Sigmoid colon (tissue), 7 donors: ENCODE data around the gene SLC6A18. TPM values are rescaled to one million over a fixed set of nuclear protein-coding genes. Genes with fewer than 3 reads are reported as not detected.

Experiments
- DNase-seq: peaks from one replicate; pipeline ENCODE4 v3.0.0-alpha.2; 2019
- H3K27ac ChIP-seq, 4 donors: fragments of 200-600 bp; sonication (generic); one replicate each; pipeline ENCODE4 v1.5.1; 2016 to 2019; ENCODE audit warnings: mild to moderate bottlenecking in 1 of 4
- H3K27me3 ChIP-seq, 3 donors: fragments of 200-600 bp; sonication (generic); one replicate each; pipeline ENCODE4 v1.5.1; 2019; ENCODE audit warnings: mild to moderate bottlenecking in 1 of 3
- H3K36me3 ChIP-seq, 4 donors: fragments of 200-600 bp; sonication (generic); one replicate each; pipeline ENCODE4 v1.5.1; 2016 to 2019
- H3K4me1 ChIP-seq, 4 donors: fragments of 200-600 bp; sonication (generic); one replicate each; pipeline ENCODE4 v1.5.1; 2017 to 2019
- H3K4me3 ChIP-seq, 4 donors: fragments of 200-600 bp; sonication (generic); one replicate each; pipeline ENCODE4 v1.5.1; 2017 to 2019; ENCODE audit warnings: mild to moderate bottlenecking in 2 of 4, moderate library complexity in 1 of 4
- H3K9me3 ChIP-seq, 4 donors: fragments of 200-600 bp in 3 of 4; sonication (generic) in 3 of 4; one replicate each; pipeline versions ENCODE4 v1.5.1 to v1.6.1; 2013 to 2019
- CTCF ChIP-seq, 4 experiments: fragments of 450-650 bp in 3 of 4; fragments of 200-600 bp in 1 of 4; IDR thresholded peaks; one replicate each; pipeline ENCODE4 v1.5.1; 2016 to 2019; ENCODE audit warnings: antibody characterized with exemption in 4 of 4, mild to moderate bottlenecking in 3 of 4, moderate library complexity in 2 of 4
- EP300 ChIP-seq, 4 donors: sonication (generic); formaldehyde crosslinking; IDR thresholded peaks; one replicate each; pipeline ENCODE4 v1.6.1; 2017; ENCODE audit warnings: antibody characterized with exemption in 4 of 4
- POLR2A ChIP-seq, 2 donors: fragments of 450-650 bp; IDR thresholded peaks; one replicate each; pipeline ENCODE4 v1.6.1; 2016; ENCODE audit warnings: antibody characterized with exemption in 2 of 2, mild to moderate bottlenecking in 2 of 2, moderate library complexity in 2 of 2
- POLR2AphosphoS5 ChIP-seq, 4 donors: sonication (generic); formaldehyde crosslinking; IDR thresholded peaks; one replicate each; pipeline ENCODE4 v1.6.1; 2017; ENCODE audit warnings: antibody characterized with exemption in 4 of 4
- WGBS, 2 donors: extraction: QIAGEN DNeasy Blood & Tissue Kit; methylation state at CpG; one replicate each; pipeline ENCODE4 v1.1.7; 2013; 5-methylcytosine and 5-hydroxymethylcytosine counted together
- intact Hi-C: fragments of 100-400 bp; cut with DNase I; formaldehyde crosslinking; loops from one replicate; pipeline ENCODE4 v1.15.1; 2023
- polyA plus RNA-seq, 3 donors: library from polyadenylated mRNA; stranded (reverse); fragments of 200-250 nt; gene quantifications; one replicate each; pipeline ENCODE4 v1.2.3, GENCODE V29; 2013
- total RNA-seq, 4 donors: library from RNA; depleted of rRNA; stranded (reverse); fragments of >200 nt; gene quantifications; one replicate each; pipeline ENCODE4 v1.1.0, GENCODE V29; 2016
- donor health status: healthy with polysubstance abuse.
- donor health status: Bipolar disorder and iron deficiency.
- donor health status: healthy.

The SLC6A18 gene
- total and polyA plus RNA-seq, 7 donors, result 0.07 TPM; not detected in 6

DNA sequence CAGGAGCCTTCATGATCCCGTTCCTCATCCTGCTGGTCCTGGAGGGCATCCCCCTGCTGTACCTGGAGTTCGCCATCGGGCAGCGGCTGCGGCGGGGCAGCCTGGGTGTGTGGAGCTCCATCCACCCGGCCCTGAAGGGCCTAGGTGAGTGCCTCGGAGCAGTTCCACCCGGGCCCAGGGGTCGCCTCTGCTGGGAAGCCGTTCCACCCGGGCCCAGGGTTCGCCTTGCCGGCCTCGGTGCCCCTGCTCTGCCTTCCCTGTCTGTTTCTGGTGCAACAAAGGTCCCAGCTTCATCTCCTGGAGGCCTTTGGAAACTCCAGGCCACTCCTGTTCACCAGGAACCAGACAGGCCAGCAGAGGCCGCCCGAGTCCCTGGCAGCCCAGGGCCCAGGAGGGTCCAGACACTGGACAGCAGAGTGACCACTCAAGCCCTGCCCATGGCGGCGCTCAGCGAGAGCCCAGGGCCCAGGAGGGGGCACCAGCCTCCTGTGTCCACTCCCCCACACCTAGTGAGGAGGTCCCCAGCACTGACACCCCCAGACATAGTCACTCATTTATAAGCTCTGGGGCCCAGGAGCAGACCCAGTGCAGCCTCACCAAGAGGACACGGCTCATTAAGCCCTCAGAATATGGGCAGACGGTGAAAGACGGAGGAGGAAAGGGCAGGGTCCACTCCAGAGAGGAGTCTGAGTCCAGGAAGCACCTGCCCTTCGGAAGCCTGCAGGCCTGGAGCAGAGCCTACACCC lies 16.3 kb upstream of the SLC6A18 start:
- H3K4me1 ChIP-seq, result no peaks in the 10 kb centered on the region
- peak in 1 of 4 experiments; percentile 8 for TF ChIP-seq CTCF (IDR thresholded peaks at IDR 0.05)
- TF ChIP-seq POLR2A (IDR thresholded peaks at IDR 0.05), result no peak
- 57 to 79% methylated on average over 24 of the region's 24 CpGs for WGBS, 2 donors
- no peak overlapping the region for H3K27ac ChIP-seq
- intact Hi-C loops, result no loop called here
- H3K36me3 ChIP-seq, result no peaks in the 10 kb centered on the region
- no peaks in the 10 kb centered on the region for H3K9me3 ChIP-seq
- DNase-seq, result no peak
- peaks cover 0 to 32% (median 3%) of the 10 kb centered on the region in 3 donors for H3K27me3 ChIP-seq
- H3K4me3 ChIP-seq, result no peak overlapping the region

GRCh38 chr5:1209489-1209852 lies 15.7 kb upstream of the SLC6A18 start:
- H3K9me3 ChIP-seq, result no peaks in the 10 kb centered on the region
- intact Hi-C loops, result no loop called here
- TF ChIP-seq CTCF (IDR thresholded peaks at IDR 0.05) (no peak), POLR2A (IDR thresholded peaks at IDR 0.05) (no peak), POLR2AphosphoS5 (IDR thresholded peaks at IDR 0.05) (no peak), EP300 (IDR thresholded peaks at IDR 0.05) (no peak)
- no peaks in the 10 kb centered on the region for H3K36me3 ChIP-seq
- no peak for DNase-seq
- 42 to 79% methylated on average over 2 of the region's 2 CpGs for WGBS, 2 donors
- H3K4me1 ChIP-seq, result no peaks in the 10 kb centered on the region
- peaks cover 0 to 27% (median 3%) of the 10 kb centered on the region in 3 donors for H3K27me3 ChIP-seq
- no peak overlapping the region for H3K27ac ChIP-seq
- H3K4me3 ChIP-seq, result no peak overlapping the region

- Histone ChIP-seq H3K9me3 (no peaks in the 10 kb centered on the region), H3K27me3 (peaks cover 0 to 22% (median 3%) of the 10 kb centered on the region in 3 donors), H3K4me3 (no peak overlapping the region), H3K4me1 (no peaks in the 10 kb centered on the region), H3K27ac (no peak overlapping the region), H3K36me3 (no peaks in the 10 kb centered on the region)
- 56 to 83% methylated on average over 21 of the region's 21 CpGs for WGBS, 2 donors
- TF ChIP-seq POLR2AphosphoS5 (IDR thresholded peaks at IDR 0.05), result no peak
- TF ChIP-seq CTCF (IDR thresholded peaks at IDR 0.05), result no peak
- no peak for TF ChIP-seq POLR2A (IDR thresholded peaks at IDR 0.05)
- no peak for TF ChIP-seq EP300 (IDR thresholded peaks at IDR 0.05)
- intact Hi-C loops, result no loop called here
- no peak for DNase-seq
Observed at GRCh38 chr5:1209896-1210776, 15.0 kb upstream of the SLC6A18 start.

DNA sequence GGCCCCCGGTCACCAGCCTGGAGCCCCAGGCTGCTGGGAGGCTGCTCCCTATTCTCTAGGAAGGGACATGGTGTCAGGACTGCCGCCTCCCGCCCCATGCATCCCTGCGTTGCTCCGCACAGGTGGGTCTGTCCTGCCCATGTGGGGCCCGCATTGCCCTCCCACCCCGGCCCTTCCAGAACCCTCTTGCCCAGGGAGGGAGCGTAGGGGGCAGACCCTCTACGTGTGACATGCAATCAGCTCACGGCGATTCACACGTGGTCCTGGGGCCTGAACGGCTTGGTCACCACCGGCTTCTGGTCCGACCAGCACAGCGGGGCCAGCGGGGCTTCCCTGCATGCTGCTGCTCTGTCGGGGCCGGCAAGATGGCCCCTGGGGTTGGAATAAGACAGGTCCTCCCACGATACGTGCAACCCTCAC lies 14.3 kb upstream of the SLC6A18 start:
- H3K4me1 ChIP-seq, result no peaks in the 10 kb centered on the region
- H3K27me3 ChIP-seq, result peaks cover 0 to 15% (median 3%) of the 10 kb centered on the region in 3 donors
- 88 to 95% methylated on average over 21 of the region's 21 CpGs for WGBS, 2 donors
- DNase-seq, result no peak
- TF ChIP-seq POLR2AphosphoS5 (IDR thresholded peaks at IDR 0.05) (no peak), CTCF (IDR thresholded peaks at IDR 0.05) (no peak), POLR2A (IDR thresholded peaks at IDR 0.05) (no peak), EP300 (IDR thresholded peaks at IDR 0.05) (no peak)
- intact Hi-C loops, result no loop called here
- no peaks in the 10 kb centered on the region for H3K9me3 ChIP-seq
- no peaks in the 10 kb centered on the region for H3K36me3 ChIP-seq
- no peak overlapping the region for H3K4me3 ChIP-seq
- no peak overlapping the region for H3K27ac ChIP-seq
